GM23248 (cell line): ENCODE data around the gene ACTR3C. TPM values are rescaled to one million over a fixed set of nuclear protein-coding genes. Genes with fewer than 3 reads are reported as not detected.
A peak's percentile ranks its signal among the peaks of the same experiment; 100 is the strongest.
"Not testable (repeated sequence)": the region's sequence is repeated elsewhere in the genome, so short reads cannot be mapped to it uniquely, and the experiment has no call there.

Source experiments
- DNase-seq: peaks from one replicate; pipeline ENCODE4 v3.0.0-alpha.2; 2015
- H2AFZ ChIP-seq: fragments of 200-600 bp; sonication (generic); 2 replicates; pipeline ENCODE4 v1.6.1; 2016; ENCODE audit warnings: antibody characterized with exemption
- H3F3A ChIP-seq: fragments of 200-600 bp; sonication (generic); 2 replicates; pipeline ENCODE4 v1.6.1; 2016; ENCODE audit warnings: mild to moderate bottlenecking, antibody characterized with exemption, mixed run types; ENCODE audit not compliant: insufficient read depth
- H3K27ac ChIP-seq: fragments of 200-600 bp; sonication (generic); 2 replicates; pipeline ENCODE4 v1.5.1; 2016; ENCODE audit warnings: mild to moderate bottlenecking
- H3K27me3 ChIP-seq: fragments of 200-600 bp; sonication (generic); replicated peaks from 2 replicates; pipeline ENCODE4 v1.6.1; 2016; ENCODE audit warnings: mild to moderate bottlenecking; ENCODE audit not compliant: insufficient read depth
- H3K36me3 ChIP-seq: fragments of 200-600 bp; sonication (generic); 2 replicates; pipeline ENCODE4 v1.6.1; 2016; ENCODE audit warnings: low read depth, mild to moderate bottlenecking
- H3K4me1 ChIP-seq: fragments of 200-600 bp; sonication (generic); 2 replicates; pipeline ENCODE4 v1.6.1; 2016; ENCODE audit warnings: mild to moderate bottlenecking; ENCODE audit not compliant: insufficient read depth
- H3K4me2 ChIP-seq: fragments of 200-600 bp; sonication (generic); one replicate; pipeline ENCODE4 v1.6.1; 2016; ENCODE audit warnings: mild to moderate bottlenecking; ENCODE audit not compliant: unreplicated experiment
- H3K4me3 ChIP-seq: fragments of 200-600 bp; sonication (generic); 2 replicates; pipeline ENCODE4 v1.5.1; 2016; ENCODE audit warnings: mild to moderate bottlenecking
- H3K79me2 ChIP-seq: fragments of 200-600 bp; sonication (generic); 2 replicates; pipeline ENCODE4 v1.6.1; 2016; ENCODE audit warnings: mild to moderate bottlenecking; ENCODE audit not compliant: insufficient read depth
- H3K9ac ChIP-seq: fragments of 200-600 bp; sonication (generic); 2 replicates; pipeline ENCODE4 v1.6.1; 2016; ENCODE audit warnings: mild to moderate bottlenecking
- H3K9me2 ChIP-seq: fragments of 200-600 bp; sonication (generic); 2 replicates; pipeline ENCODE4 v1.6.1; 2016; ENCODE audit warnings: mixed run types, mild to moderate bottlenecking, moderate library complexity; ENCODE audit not compliant: insufficient read depth
- H3K9me3 ChIP-seq: fragments of 200-600 bp; sonication (generic); one replicate; pipeline ENCODE4 v1.6.1; 2017; ENCODE audit warnings: low read depth
- H4K20me1 ChIP-seq: fragments of 200-600 bp; sonication (generic); 2 replicates; pipeline ENCODE4 v1.6.0; 2016; ENCODE audit not compliant: insufficient read depth
- EZH2 ChIP-seq: fragments of 200-600 bp; sonication (generic); IDR thresholded peaks from 2 replicates; pipeline ENCODE4 v1.6.1; 2018; ENCODE audit warnings: antibody characterized with exemption, mild to moderate bottlenecking; ENCODE audit not compliant: insufficient read depth, poor library complexity, severe bottlenecking
- EZH2phosphoT487 ChIP-seq: fragments of 200-600 bp; sonication (generic); IDR thresholded peaks from 2 replicates; pipeline ENCODE4 v1.6.1; 2018; ENCODE audit warnings: antibody characterized with exemption, moderate library complexity, mild to moderate bottlenecking, low read depth; ENCODE audit not compliant: insufficient read depth
- WGBS, 2 experiments: methylation state at CpG; one replicate each; pipeline ENCODE4 v1.1.6; 2015 to 2017; ENCODE audit warnings: low lambda C conversion rate in 2 of 2, low coverage in 1 of 2; ENCODE audit errors: missing lambda C conversion rate in 2 of 2; 5-methylcytosine and 5-hydroxymethylcytosine counted together
- in situ Hi-C: fragments of 300-500 bp; cut with MboI; formaldehyde crosslinking; loops from 2 replicates; pipeline ENCODE4 v1.15.0; 2020
- polyA plus RNA-seq: library from polyadenylated mRNA; unstranded; fragments of >200 nt; fragmentation: Nextera tagmentation; extraction: Ambion mirVana; gene quantifications from 2 replicates; pipeline ENCODE4 v1.2.1, GENCODE V29; 2016
- total RNA-seq: library from RNA; depleted of rRNA; stranded (reverse); fragments of >200 nt; shearing (Covaris generic); gene quantifications from 2 replicates; pipeline ENCODE4 v1.2.3, GENCODE V29; 2014

The ACTR3C gene
- total and polyA plus RNA-seq, 2 experiments from 2014 or later = not detected

DNA sequence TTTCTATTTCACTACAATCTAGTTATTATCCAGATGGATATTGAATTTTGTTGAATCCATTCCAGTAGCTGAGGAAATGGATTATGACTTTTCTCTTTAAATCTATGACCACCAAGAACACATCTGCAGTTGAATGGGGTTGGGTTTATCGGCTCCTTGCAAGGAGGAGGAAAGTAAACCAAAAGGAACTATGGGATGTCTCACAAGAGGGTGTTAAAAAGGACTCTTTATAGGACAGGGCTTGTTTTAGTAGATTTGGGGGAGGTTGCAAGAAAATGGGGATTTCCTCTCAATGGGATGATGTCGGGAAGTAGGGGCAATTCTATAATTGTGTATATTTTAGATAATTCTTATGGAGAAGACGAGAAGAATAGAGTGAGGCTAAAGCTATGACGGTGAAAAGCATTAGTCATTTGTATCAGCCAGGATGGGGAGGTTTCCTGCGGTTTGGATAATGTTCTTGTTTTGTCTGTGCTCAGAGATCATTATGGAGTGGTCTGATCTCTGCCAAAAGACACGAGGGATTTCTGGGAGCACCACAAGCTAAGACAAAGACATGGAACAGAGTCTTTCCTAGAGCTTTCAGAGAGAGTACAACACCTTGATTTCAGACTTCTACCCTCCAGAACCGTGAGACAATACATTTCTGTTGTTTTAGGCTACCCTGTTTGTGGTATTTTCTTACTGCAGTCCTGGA is 5.4 kb downstream of the ACTR3C start:
- no peaks in the 10 kb centered on the region for H3F3A ChIP-seq
- H3K27me3 ChIP-seq = 0 out of 2 replicates have a peak, but pooled peaks cover 5% of the 10 kb centered on the region
- H3K79me2 ChIP-seq = no peaks in the 10 kb centered on the region
- TF ChIP-seq EZH2phosphoT487 (no peak), EZH2 (no peak)
- DNase-seq = peak; percentile 35
- no peak overlapping the region for H3K9ac ChIP-seq
- H3K4me2 ChIP-seq = no peak overlapping the region
- H2AFZ ChIP-seq = no peak overlapping the region
- H3K4me1 ChIP-seq = 0 out of 2 replicates have a peak, but pooled peaks cover under 1% of the 10 kb centered on the region
- H3K9me2 ChIP-seq = no peaks in the 10 kb centered on the region
- WGBS, 2 experiments = 28 to 36% methylated on average over 7 of the region's 7 CpGs
- H3K4me3 ChIP-seq = no peak overlapping the region
- H3K36me3 ChIP-seq = no peaks in the 10 kb centered on the region
- in situ Hi-C loops = no loop called here
- H3K27ac ChIP-seq = no peak overlapping the region
- H3K9me3 ChIP-seq = no peaks in the 10 kb centered on the region
- H4K20me1 ChIP-seq = no peaks in the 10 kb centered on the region

DNA sequence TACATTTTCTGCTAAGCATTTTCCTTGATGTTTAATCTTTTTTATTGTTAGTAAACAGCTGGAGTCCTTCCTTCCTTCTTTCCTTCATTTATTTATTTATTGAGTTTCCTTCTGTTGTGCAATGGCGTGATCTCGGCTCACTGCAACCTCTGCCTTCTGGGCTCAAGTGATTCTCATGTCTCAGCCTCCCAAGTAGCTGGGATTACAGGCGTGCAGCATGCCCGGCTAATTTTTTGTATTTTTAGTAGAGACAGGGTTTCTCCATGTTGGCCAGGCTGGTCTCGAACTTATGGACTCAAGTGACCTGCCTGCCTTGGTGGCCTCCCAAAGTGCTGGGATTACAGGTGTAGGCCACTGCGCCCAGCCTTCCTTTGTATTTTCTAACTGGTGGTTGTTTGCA is 6.4 kb downstream of the ACTR3C start:
- H4K20me1 ChIP-seq, H3K4me1 ChIP-seq, H3K79me2 ChIP-seq, H3K4me2 ChIP-seq, in situ Hi-C loops, H2AFZ ChIP-seq, H3F3A ChIP-seq, H3K9me3 ChIP-seq, H3K4me3 ChIP-seq, H3K27me3 ChIP-seq, DNase-seq, H3K9me2 ChIP-seq, H3K27ac ChIP-seq, H3K36me3 ChIP-seq, H3K9ac ChIP-seq: not testable (repeated sequence)
- 53 to 55% methylated on average over 6 of the region's 6 CpGs for WGBS, 2 experiments

DNA sequence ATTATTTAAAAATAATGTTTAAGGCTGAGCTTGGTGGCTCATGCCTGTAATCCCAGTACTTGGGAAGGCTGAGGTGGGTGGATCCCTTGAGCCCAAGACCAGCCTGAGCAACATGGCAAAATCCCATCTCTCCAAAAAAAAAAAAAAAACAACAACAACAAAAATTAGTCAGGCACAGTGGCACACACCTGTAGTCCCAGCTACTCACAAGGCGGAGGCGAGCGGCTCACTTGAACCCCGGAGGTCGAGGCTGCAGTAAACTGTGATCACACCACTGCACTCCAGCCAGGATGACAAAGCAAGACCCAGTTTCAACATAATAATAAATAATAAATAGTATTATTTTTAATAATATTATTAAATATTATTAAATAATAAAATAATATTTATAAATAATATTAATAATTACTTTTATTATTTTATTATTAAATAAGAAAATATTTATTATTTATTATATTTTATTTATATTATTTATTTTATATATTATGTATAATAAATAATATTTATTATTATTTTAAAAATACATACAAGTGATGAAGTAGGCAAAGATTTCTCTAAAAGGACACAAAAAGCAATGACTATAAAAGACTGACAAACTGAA is 8.6 kb downstream of the ACTR3C start:
- no peak for DNase-seq
- Histone ChIP-seq H3K79me2 (no peaks in the 10 kb centered on the region), H3K27ac (no peak overlapping the region), H3K4me2 (no peak overlapping the region), H3K4me1 (peaks cover 6% of the 10 kb centered on the region; the same call in 1 of the 2 replicates), H3K9me3 (no peaks in the 10 kb centered on the region), H4K20me1 (no peaks in the 10 kb centered on the region), H3K4me3 (no peak overlapping the region), H3K27me3 (no peaks in the 10 kb centered on the region), H2AFZ (no peak overlapping the region), H3K9me2 (no peaks in the 10 kb centered on the region), H3K9ac (no peak overlapping the region), H3F3A (no peaks in the 10 kb centered on the region), H3K36me3 (no peaks in the 10 kb centered on the region)
- no peak for TF ChIP-seq EZH2phosphoT487
- TF ChIP-seq EZH2 = no peak
- WGBS, 2 experiments = 92% methylated on average over 5 of the region's 5 CpGs
- in situ Hi-C loops = no loop called here

DNA sequence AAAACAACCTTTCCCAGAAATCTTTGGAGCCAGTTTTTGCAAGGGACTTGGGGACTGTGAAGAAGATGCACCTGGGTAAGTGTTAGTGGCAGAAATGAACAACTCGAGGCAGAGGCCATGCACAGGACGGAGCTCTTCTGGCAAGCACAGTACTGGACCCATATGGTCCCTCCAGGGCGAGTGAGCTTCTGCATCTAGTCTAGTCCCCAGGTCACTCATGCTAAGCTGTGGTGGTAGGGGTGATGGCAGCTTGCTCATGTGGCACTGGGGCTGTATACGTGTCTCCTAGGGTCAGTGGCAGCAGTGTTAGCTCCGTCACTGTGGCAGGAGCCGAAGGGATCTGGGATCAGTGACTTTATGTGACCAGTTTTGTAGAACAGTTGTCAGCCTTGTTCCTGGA is 9.5 kb downstream of the ACTR3C start:
- TF ChIP-seq EZH2phosphoT487 = no peak
- TF ChIP-seq EZH2 = no peak
- Histone ChIP-seq H3K27ac (no peak overlapping the region), H2AFZ (no peak overlapping the region), H3K9me3 (no peaks in the 10 kb centered on the region), H3K9ac (no peak overlapping the region), H3K4me1 (peaks cover 6% of the 10 kb centered on the region; the same call in 1 of the 2 replicates), H3F3A (no peaks in the 10 kb centered on the region), H3K27me3 (no peaks in the 10 kb centered on the region), H3K4me3 (no peak overlapping the region), H3K79me2 (no peaks in the 10 kb centered on the region), H4K20me1 (no peaks in the 10 kb centered on the region), H3K36me3 (no peaks in the 10 kb centered on the region), H3K4me2 (no peak overlapping the region), H3K9me2 (no peaks in the 10 kb centered on the region)
- in situ Hi-C loops = no loop called here
- 67 to 71% methylated on average over 6 of the region's 6 CpGs for WGBS, 2 experiments
- DNase-seq = no peak
